ENCODE data around the gene MRPL12. TPM values are rescaled to one million over a fixed set of nuclear protein-coding genes. Genes with fewer than 3 reads are reported as not detected.
A peak's percentile ranks its signal among the peaks of the same experiment; 100 is the strongest.
"Not testable (repeated sequence)": the region's sequence is repeated elsewhere in the genome, so short reads cannot be mapped to it uniquely, and the experiment has no call there.

The MRPL12 gene
- total RNA-seq, 2 experiments from 2014 or later = 55.1 to 59.2 TPM

GRCh38 chr17:81667754-81668153 lies 35.4 kb upstream of the MRPL12 start:
- no peak for ATAC-seq (ENCODE audit: low read depth)
- no peak for DNase-seq
- peak overlapping the region; percentile 56 for H3K27ac Mint-ChIP-seq
- no peaks in the 10 kb centered on the region for H3K27me3 Mint-ChIP-seq
- H3K4me3 Mint-ChIP-seq = peak overlapping the region; percentile 90
- POLR2A ChIA-PET = interaction anchor here (0.7 to 4.2 kb wide), 4 partner anchors 16 to 35 kb away, joined by 4 to 54 read pairs (median 6); partner anchors contain the start of genes ARL16, HGS, MRPL12 and NPLOC4
- H3K4me1 Mint-ChIP-seq = peaks cover 37% of the 10 kb centered on the region
- H3K36me3 Mint-ChIP-seq = peaks cover 18% of the 10 kb centered on the region
- no peaks in the 10 kb centered on the region for H3K9me3 Mint-ChIP-seq

- POLR2A ChIA-PET = interaction anchor here (1.1 kb wide), 1 partner anchor 11 kb away, joined by 3 read pairs; the partner anchor contains the start of genes ARL16 and HGS
- Mint-ChIP-seq H3K36me3 (peaks cover 13% of the 10 kb centered on the region), H3K27ac (no peak overlapping the region), H3K4me1 (peaks cover 14% of the 10 kb centered on the region), H3K4me3 (no peak overlapping the region), H3K27me3 (no peaks in the 10 kb centered on the region), H3K9me3 (no peaks in the 10 kb centered on the region)
- DNase-seq (no peak), ATAC-seq (ENCODE audit: low read depth) (no peak)
Measured at GRCh38 chr17:81672504-81672903, 30.7 kb upstream of the MRPL12 start.

- Mint-ChIP-seq H3K27ac (no peak overlapping the region), H3K36me3 (peaks cover 10% of the 10 kb centered on the region), H3K4me1 (peaks cover 10% of the 10 kb centered on the region), H3K4me3 (no peak overlapping the region), H3K9me3 (no peaks in the 10 kb centered on the region), H3K27me3 (no peaks in the 10 kb centered on the region)
- no peak for DNase-seq
- POLR2A ChIA-PET = interaction anchor here (1.1 kb wide), 1 partner anchor 11 kb away, joined by 3 read pairs; the partner anchor contains the start of genes ARL16 and HGS
- no peak for ATAC-seq (ENCODE audit: low read depth)
Measured at GRCh38 chr17:81672954-81673353, 30.2 kb upstream of the MRPL12 start.

- POLR2A ChIA-PET = interaction anchor here (2.8 kb wide), 1 partner anchor 9 kb away, joined by 9 read pairs; the partner anchor contains the start of genes ARL16 and HGS
- peaks cover 7% of the 10 kb centered on the region for H3K36me3 Mint-ChIP-seq
- ATAC-seq (ENCODE audit: low read depth) = no peak
- H3K4me3 Mint-ChIP-seq = no peak overlapping the region
- H3K27me3 Mint-ChIP-seq = no peaks in the 10 kb centered on the region
- peaks cover 3% of the 10 kb centered on the region for H3K4me1 Mint-ChIP-seq
- no peak overlapping the region for H3K27ac Mint-ChIP-seq
- no peaks in the 10 kb centered on the region for H3K9me3 Mint-ChIP-seq
- DNase-seq = no peak
Measured at GRCh38 chr17:81673561-81674258, 29.5 kb upstream of the MRPL12 start.

GRCh38 chr17:81675515-81676221 lies 27.5 kb upstream of the MRPL12 start:
- not testable (repeated sequence) for H3K4me3 Mint-ChIP-seq; ATAC-seq (ENCODE audit: low read depth); H3K27ac Mint-ChIP-seq; H3K36me3 Mint-ChIP-seq; H3K27me3 Mint-ChIP-seq; H3K4me1 Mint-ChIP-seq; H3K9me3 Mint-ChIP-seq; DNase-seq
- POLR2A ChIA-PET = interaction anchor here (0.6 to 2.8 kb wide), 3 partner anchors 7 to 27 kb away, joined by 3 to 9 read pairs (median 4); partner anchors contain the start of genes ARL16 and HGS

GRCh38 chr17:81676906-81677305 lies 26.3 kb upstream of the MRPL12 start:
- H3K9me3 Mint-ChIP-seq = no peaks in the 10 kb centered on the region
- H3K4me3 Mint-ChIP-seq = no peak overlapping the region
- H3K27ac Mint-ChIP-seq = no peak overlapping the region
- POLR2A ChIA-PET = interaction anchor here (0.6 to 0.8 kb wide), 2 partner anchors 35 to 1101 kb away, joined by 3 to 4 read pairs; no protein-coding TSS in a partner anchor
- H3K27me3 Mint-ChIP-seq = no peaks in the 10 kb centered on the region
- DNase-seq = no peak
- peaks cover 2% of the 10 kb centered on the region for H3K4me1 Mint-ChIP-seq
- peaks cover 3% of the 10 kb centered on the region for H3K36me3 Mint-ChIP-seq
- ATAC-seq (ENCODE audit: low read depth) = no peak

- no peaks in the 10 kb centered on the region for H3K27me3 Mint-ChIP-seq
- H3K4me1 Mint-ChIP-seq = peaks cover 16% of the 10 kb centered on the region
- H3K36me3 Mint-ChIP-seq = peaks cover 1% of the 10 kb centered on the region
- ATAC-seq (ENCODE audit: low read depth) (no peak), DNase-seq (no peak)
- H3K27ac Mint-ChIP-seq = no peak overlapping the region
- no peak overlapping the region for H3K4me3 Mint-ChIP-seq
- POLR2A ChIA-PET = interaction anchor here (0.7 to 1.4 kb wide), 5 partner anchors 10 to 59 kb away, joined by 3 to 4 read pairs (median 3); partner anchors contain the start of genes CCDC137, MRPL12 and OXLD1
- no peaks in the 10 kb centered on the region for H3K9me3 Mint-ChIP-seq
Measured at GRCh38 chr17:81680150-81680549, 23.0 kb upstream of the MRPL12 start.

GRCh38 chr17:81681672-81682071 lies 21.5 kb upstream of the MRPL12 start:
- Mint-ChIP-seq H3K27ac (no peak overlapping the region), H3K9me3 (no peaks in the 10 kb centered on the region), H3K36me3 (peaks cover 5% of the 10 kb centered on the region), H3K4me3 (no peak overlapping the region), H3K4me1 (peaks cover 22% of the 10 kb centered on the region), H3K27me3 (no peaks in the 10 kb centered on the region)
- ATAC-seq (ENCODE audit: low read depth) (no peak), DNase-seq (no peak)
- POLR2A ChIA-PET = interaction anchor here (3.7 to 4.5 kb wide), 2 partner anchors 15 to 21 kb away, joined by 54 to 69 read pairs; partner anchors contain the start of genes CCDC137, MRPL12 and OXLD1

- POLR2A ChIA-PET = interaction anchor here (0.6 to 4.5 kb wide), 15 partner anchors 8 to 1393 kb away, joined by 3 to 69 read pairs (median 6); partner anchors contain the start of genes CCDC137, MCRIP1, MRPL12 and NPLOC4
- Mint-ChIP-seq H3K4me3 (peak overlapping the region; percentile 98), H3K9me3 (no peaks in the 10 kb centered on the region), H3K27me3 (no peaks in the 10 kb centered on the region), H3K27ac (peak overlapping the region; percentile 77), H3K4me1 (peaks cover 24% of the 10 kb centered on the region), H3K36me3 (peaks cover 10% of the 10 kb centered on the region)
- ATAC-seq (ENCODE audit: low read depth) = no peak
- DNase-seq = no peak
Measured at GRCh38 chr17:81682565-81683207, 20.5 kb upstream of the MRPL12 start.

GRCh38 chr17:81683208-81683583 lies 20.0 kb upstream of the MRPL12 start:
- ATAC-seq (ENCODE audit: low read depth) (peak; percentile 28), DNase-seq (no peak)
- Mint-ChIP-seq H3K9me3 (no peaks in the 10 kb centered on the region), H3K4me1 (peaks cover 24% of the 10 kb centered on the region), H3K27ac (peak overlapping the region; percentile 77), H3K4me3 (peak overlapping the region; percentile 98), H3K36me3 (peaks cover 10% of the 10 kb centered on the region), H3K27me3 (no peaks in the 10 kb centered on the region)
- POLR2A ChIA-PET = interaction anchor here (0.6 to 4.5 kb wide), 24 partner anchors 8 to 1394 kb away, joined by 3 to 69 read pairs (median 5); partner anchors contain the start of genes ACTG1, ARHGDIA, CCDC137 and FASN

- Mint-ChIP-seq H3K27ac (peak within 1 kb of the TSS; percentile 90), H3K9me3 (no peaks in the 10 kb centered on the region), H3K27me3 (no peaks in the 10 kb centered on the region), H3K36me3 (peaks cover 12% of the 10 kb centered on the region), H3K4me3 (peak within 1 kb of the TSS; percentile 98), H3K4me1 (peaks cover 24% of the 10 kb centered on the region)
- POLR2A ChIA-PET = interaction anchor here (0.6 to 4.5 kb wide), 24 partner anchors 9 to 1395 kb away, joined by 3 to 69 read pairs (median 5); partner anchors contain the start of genes ACTG1, ARHGDIA, CCDC137 and FASN
- ATAC-seq (ENCODE audit: low read depth) (peak; percentile 98), DNase-seq (peak; percentile 98)
Measured at GRCh38 chr17:81683584-81684441, 19.4 kb upstream of the MRPL12 start, which contains the start of the genes ARL16 and HGS. Gene ARL16 (minus strand): TSS chr17:81683797. CDS start chr17:81683753, 44 bp downstream. Gene HGS (plus strand): TSS chr17:81684011. CDS start chr17:81684067, 56 bp downstream.

GRCh38 chr17:81684442-81684911 lies 18.7 kb upstream of the MRPL12 start:
- Mint-ChIP-seq H3K27ac (peak overlapping the region; percentile 67), H3K9me3 (no peaks in the 10 kb centered on the region), H3K27me3 (no peaks in the 10 kb centered on the region), H3K36me3 (peaks cover 12% of the 10 kb centered on the region), H3K4me1 (peaks cover 24% of the 10 kb centered on the region), H3K4me3 (peak overlapping the region; percentile 98)
- no peak for ATAC-seq (ENCODE audit: low read depth)
- DNase-seq = no peak
- POLR2A ChIA-PET = interaction anchor here (1.1 to 4.5 kb wide), 14 partner anchors 9 to 186 kb away, joined by 3 to 69 read pairs (median 5); partner anchors contain the start of genes ACTG1, ARHGDIA, CCDC137 and MCRIP1
